Body of pancreas (tissue), 4 donors: ENCODE data around the gene WDR27.

Experiments
- CTCF ChIP-seq, 7 experiments: fragments of 450-650 bp in 4 of 7; fragments of 200-600 bp in 3 of 7; sonication (generic) in 3 of 7; IDR thresholded peaks; one replicate each; pipeline ENCODE4 v1.5.1; 2016 to 2019; ENCODE audit warnings: antibody characterized with exemption in 7 of 7
- POLR2A ChIP-seq, 3 donors: fragments of 450-650 bp; IDR thresholded peaks; one replicate each; pipeline ENCODE4 v1.6.1; 2016; ENCODE audit warnings: antibody characterized with exemption in 3 of 3, mild to moderate bottlenecking in 2 of 3

DNA sequence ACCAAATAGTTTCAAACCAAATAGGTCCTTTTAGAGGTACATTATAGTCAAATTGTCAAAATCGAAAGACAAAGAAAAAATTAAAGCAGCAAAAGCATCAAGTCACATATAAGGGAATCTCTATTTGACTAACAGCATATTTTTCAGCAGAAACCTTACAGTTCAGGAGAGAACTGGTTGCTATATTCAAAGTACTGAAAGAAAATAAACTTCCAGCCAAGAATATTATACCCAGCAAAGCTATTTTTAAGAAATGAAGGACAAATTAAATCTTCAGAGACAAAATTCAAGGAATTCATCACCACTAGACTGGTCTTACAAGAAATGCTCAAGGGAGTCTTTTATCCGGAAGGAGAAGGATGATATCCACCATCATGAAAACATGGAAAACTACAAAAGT, 16.0 kb downstream of the WDR27 start:
- TF ChIP-seq CTCF (IDR thresholded peaks at IDR 0.05) (no peak), POLR2A (IDR thresholded peaks at IDR 0.05) (no peak)
